ENCODE measurements around the gene ADAM12. TPM values are rescaled to one million over a fixed set of nuclear protein-coding genes. Genes with fewer than 3 reads are reported as not detected.
A peak's percentile ranks its signal among the peaks of the same experiment; 100 is the strongest.

Gene ADAM12
- total and polyA plus RNA-seq, 2 experiments from 2014 or later, result 0.13 to 0.87 TPM

- Histone ChIP-seq H3K9me2 (ENCODE audit: insufficient read depth) (no peaks in the 10 kb centered on the region), H2AFZ (peak overlapping the region; percentile 3; the same call in 1 of the 2 replicates), H3K4me2 (peak overlapping the region; percentile 36), H3K27ac (ENCODE audit: low read depth) (no peak overlapping the region; the same call in 1 of the 2 replicates), H3K4me1 (ENCODE audit: insufficient read depth) (peaks cover 31% of the 10 kb centered on the region), H3K36me3 (ENCODE audit: insufficient read depth) (no peaks in the 10 kb centered on the region), H3K79me2 (replicated peaks; ENCODE audit: insufficient read depth) (no peaks in the 10 kb centered on the region), H3K4me3 (peak overlapping the region; percentile 10; the same call in 1 of the 2 replicates), H3K27me3 (ENCODE audit: insufficient read depth) (no peaks in the 10 kb centered on the region), H3F3A (replicated peaks; ENCODE audit: low read depth) (no peaks in the 10 kb centered on the region; the same call in 1 of the 2 replicates), H4K20me1 (replicated peaks; ENCODE audit: insufficient read depth) (no peaks in the 10 kb centered on the region)
- DNase-seq (ENCODE audit: low spot score) (no peak), ATAC-seq (peak; percentile 57; the same call in 2 of the 3 replicates)
- Mint-ChIP-seq H3K4me3 (no peak overlapping the region), H3K27ac (no peak overlapping the region), H3K4me1 (peaks cover 27% of the 10 kb centered on the region), H3K9me3 (no peaks in the 10 kb centered on the region; the same call in 2 of the 3 replicates), H3K36me3 (ENCODE audit: low read depth) (no peaks in the 10 kb centered on the region), H3K27me3 (ENCODE audit: insufficient read depth, low read depth, poor library complexity) (peaks cover 6% of the 10 kb centered on the region)
- TF ChIP-seq EZH2phosphoT487 (IDR thresholded peaks at IDR 0.05; ENCODE audit: unreplicated experiment), result no peak
Measured at GRCh38 chr10:126114884-126115555, 273.3 kb downstream of the ADAM12 start.

DNA sequence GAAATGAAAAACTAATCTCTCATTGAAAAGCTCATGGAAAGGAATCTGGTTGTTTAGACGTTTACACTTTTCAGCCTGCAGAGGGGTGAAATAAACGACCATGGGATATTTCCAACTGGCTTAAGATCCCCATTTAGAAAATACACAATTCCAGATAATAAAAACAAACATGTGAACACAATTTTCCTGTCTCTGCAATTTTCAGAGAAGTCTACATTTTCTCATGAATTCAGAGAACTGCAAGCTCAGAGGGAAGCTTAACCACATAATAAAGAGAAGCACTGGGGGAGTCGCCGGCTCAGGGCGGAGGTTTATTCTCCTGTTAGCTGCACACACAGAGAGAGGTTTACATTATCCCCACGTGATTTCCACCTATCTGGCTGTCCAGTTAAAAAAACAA lies 276.8 kb downstream of the ADAM12 start:
- Histone ChIP-seq H3K4me1 (ENCODE audit: insufficient read depth) (peaks cover 27% of the 10 kb centered on the region), H2AFZ (no peak overlapping the region), H4K20me1 (replicated peaks; ENCODE audit: insufficient read depth) (no peaks in the 10 kb centered on the region), H3K4me3 (no peak overlapping the region), H3K79me2 (replicated peaks; ENCODE audit: insufficient read depth) (no peaks in the 10 kb centered on the region), H3K9me2 (ENCODE audit: insufficient read depth) (0 out of 2 replicates have a peak, but pooled peaks cover 3% of the 10 kb centered on the region), H3K4me2 (no peak overlapping the region), H3K36me3 (ENCODE audit: insufficient read depth) (no peaks in the 10 kb centered on the region), H3K27me3 (ENCODE audit: insufficient read depth) (no peaks in the 10 kb centered on the region), H3F3A (replicated peaks; ENCODE audit: low read depth) (no peaks in the 10 kb centered on the region; the same call in 1 of the 2 replicates), H3K27ac (ENCODE audit: low read depth) (no peak overlapping the region)
- no peak overlapping the region for H3K4me3 Mint-ChIP-seq
- peaks cover 8% of the 10 kb centered on the region for H3K27me3 Mint-ChIP-seq (ENCODE audit: insufficient read depth, low read depth, poor library complexity)
- H3K27ac Mint-ChIP-seq, result no peak overlapping the region
- H3K9me3 Mint-ChIP-seq, result no peaks in the 10 kb centered on the region; the same call in 2 of the 3 replicates
- no peaks in the 10 kb centered on the region for H3K36me3 Mint-ChIP-seq (ENCODE audit: low read depth)
- peaks cover 26% of the 10 kb centered on the region for H3K4me1 Mint-ChIP-seq
- DNase-seq (ENCODE audit: low spot score) (no peak), ATAC-seq (no peak)
- TF ChIP-seq ZNF114 (CRISPR knock-in tag; IDR thresholded peaks at IDR 0.05) (no peak), REST (IDR thresholded peaks at IDR 0.05; ENCODE audit: unreplicated experiment) (no peak), NANOG (IDR thresholded peaks at IDR 0.05; ENCODE audit: borderline replicate concordance) (no peak), JUNB (IDR thresholded peaks at IDR 0.05; ENCODE audit: unreplicated experiment) (no peak), POLR2AphosphoS5 (IDR thresholded peaks at IDR 0.05; ENCODE audit: low read depth) (no peak), CREB1 (CRISPR knock-in tag; IDR thresholded peaks at IDR 0.05; ENCODE audit: low read depth) (no peak), EZH2phosphoT487 (IDR thresholded peaks at IDR 0.05; ENCODE audit: unreplicated experiment) (no peak), STAT1 (IDR thresholded peaks at IDR 0.05; ENCODE audit: unreplicated experiment) (no peak), EZH2 (IDR thresholded peaks at IDR 0.05; ENCODE audit: low read depth, unreplicated experiment) (no peak), ZNF331 (CRISPR knock-in tag; IDR thresholded peaks at IDR 0.05; ENCODE audit: low read depth) (no peak)
- TF ChIP-seq, protein P1, sequence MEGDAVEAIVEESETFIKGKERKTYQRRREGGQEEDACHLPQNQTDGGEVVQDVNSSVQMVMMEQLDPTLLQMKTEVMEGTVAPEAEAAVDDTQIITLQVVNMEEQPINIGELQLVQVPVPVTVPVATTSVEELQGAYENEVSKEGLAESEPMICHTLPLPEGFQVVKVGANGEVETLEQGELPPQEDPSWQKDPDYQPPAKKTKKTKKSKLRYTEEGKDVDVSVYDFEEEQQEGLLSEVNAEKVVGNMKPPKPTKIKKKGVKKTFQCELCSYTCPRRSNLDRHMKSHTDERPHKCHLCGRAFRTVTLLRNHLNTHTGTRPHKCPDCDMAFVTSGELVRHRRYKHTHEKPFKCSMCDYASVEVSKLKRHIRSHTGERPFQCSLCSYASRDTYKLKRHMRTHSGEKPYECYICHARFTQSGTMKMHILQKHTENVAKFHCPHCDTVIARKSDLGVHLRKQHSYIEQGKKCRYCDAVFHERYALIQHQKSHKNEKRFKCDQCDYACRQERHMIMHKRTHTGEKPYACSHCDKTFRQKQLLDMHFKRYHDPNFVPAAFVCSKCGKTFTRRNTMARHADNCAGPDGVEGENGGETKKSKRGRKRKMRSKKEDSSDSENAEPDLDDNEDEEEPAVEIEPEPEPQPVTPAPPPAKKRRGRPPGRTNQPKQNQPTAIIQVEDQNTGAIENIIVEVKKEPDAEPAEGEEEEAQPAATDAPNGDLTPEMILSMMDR (conservative IDR thresholded peaks at IDR 0.05; ENCODE audit: low read depth in 2 of 2), result no peak
- TF ChIP-seq, protein P2, sequence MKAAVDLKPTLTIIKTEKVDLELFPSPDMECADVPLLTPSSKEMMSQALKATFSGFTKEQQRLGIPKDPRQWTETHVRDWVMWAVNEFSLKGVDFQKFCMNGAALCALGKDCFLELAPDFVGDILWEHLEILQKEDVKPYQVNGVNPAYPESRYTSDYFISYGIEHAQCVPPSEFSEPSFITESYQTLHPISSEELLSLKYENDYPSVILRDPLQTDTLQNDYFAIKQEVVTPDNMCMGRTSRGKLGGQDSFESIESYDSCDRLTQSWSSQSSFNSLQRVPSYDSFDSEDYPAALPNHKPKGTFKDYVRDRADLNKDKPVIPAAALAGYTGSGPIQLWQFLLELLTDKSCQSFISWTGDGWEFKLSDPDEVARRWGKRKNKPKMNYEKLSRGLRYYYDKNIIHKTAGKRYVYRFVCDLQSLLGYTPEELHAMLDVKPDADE (IDR thresholded peaks at IDR 0.05), result no peak
